Activated CD4-positive, alpha-beta T cell treated with anti-CD3 and anti-CD28 coated beads, Interleukin-2, amount 50 U/mL, for 48 hours (primary cell): ENCODE results near the gene TPK1.

Experiments used
- DNase-seq, 2 experiments: peaks; one replicate each; pipeline ENCODE4 v3.0.0-alpha.2; 2020

TPK1 gene

DNA sequence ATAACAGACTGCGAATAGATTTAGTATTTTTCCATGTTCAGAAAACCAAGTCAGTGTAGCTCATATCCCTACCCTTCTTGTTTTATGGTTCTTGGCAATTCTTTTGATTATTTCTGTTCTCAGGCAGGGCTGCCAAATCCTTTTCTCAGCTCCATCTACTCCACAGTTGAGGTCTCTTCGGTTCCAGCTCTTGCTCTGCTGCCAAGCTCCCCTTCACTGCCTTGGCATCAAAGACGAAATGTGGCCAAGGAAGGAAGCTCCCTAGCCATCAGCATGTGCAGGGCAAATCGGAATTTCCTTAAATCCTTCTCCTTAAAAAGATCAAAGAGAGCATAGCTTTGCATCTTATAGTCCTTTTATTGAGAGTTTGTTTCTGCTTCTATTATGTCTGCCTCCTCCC is 315.9 kb downstream of the TPK1 start:
- DNase-seq, result no peak

DNA sequence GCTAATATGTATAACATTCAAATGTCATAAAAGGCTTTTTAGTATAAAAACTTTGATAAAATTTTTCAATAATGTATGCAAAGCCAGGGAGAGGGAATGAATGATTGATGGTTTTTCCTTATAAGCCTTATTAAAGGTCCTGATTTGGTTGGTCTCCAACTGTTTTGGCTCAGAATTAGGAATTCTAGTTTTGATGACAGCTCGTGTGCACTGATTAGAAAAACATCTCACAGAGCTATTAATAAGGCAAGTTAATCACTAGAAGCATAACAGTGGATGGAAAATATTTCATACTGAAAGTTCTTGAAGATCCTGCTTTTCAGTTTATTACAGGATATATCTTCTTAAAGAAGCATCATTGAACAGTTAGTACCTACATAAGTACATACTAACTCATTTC is 317.5 kb downstream of the TPK1 start:
- no peak for DNase-seq

DNA sequence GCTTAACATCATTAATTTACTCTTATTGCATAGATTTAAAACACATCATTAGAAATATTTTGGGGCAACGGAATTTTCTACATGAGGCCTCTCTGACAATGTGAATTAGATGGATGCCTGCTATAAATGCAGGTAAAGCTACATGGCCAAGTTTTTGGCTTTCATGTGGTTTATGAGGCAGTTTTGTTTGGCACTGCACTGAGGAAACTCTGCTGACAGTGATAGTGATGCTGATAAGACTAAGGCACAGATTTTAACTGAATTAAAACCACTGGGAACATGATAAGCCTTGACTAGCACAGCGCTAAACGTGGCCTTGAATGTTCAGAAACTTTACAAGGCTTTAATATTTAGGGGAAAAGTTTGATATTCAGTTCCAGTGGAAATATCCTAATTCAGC is 318.1 kb downstream of the TPK1 start:
- DNase-seq, result no peak

DNA sequence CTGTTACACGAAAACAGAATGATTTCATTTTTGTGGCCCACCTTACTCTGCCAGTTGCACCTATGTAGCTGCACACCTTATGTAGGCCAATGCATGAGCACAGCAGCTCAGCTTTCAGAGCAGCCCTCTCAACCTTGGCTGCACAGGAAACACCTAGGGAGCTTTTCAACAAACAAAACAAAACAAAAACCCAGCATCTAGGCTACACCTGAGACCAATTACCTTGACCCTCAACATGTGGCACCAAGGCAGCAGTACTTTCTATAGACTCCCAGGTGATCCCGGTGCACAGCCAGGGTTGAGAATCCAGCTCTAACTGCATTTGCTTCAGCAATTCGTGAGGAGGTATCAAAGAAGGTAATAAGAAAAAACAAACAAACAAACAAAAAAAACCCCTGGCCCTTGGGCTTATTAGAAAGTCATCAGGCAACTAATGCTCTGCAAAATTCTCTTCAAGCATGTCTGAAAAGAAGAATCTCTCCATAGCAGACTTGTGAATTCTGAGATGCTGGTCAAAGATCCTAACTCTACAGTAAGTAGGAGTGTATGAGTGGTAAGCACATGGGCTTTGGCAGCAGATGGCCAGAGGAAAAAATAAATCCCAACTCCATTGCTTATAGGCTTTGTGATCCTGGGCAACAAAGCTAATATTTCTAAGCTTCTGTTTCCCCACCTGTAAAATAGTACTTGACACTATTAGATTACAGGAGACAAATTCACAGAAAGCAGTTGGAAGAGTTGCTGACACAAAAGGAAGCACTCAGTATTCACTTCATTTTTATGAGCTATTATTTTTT is 318.9 kb downstream of the TPK1 start:
- DNase-seq, result no peak

DNA sequence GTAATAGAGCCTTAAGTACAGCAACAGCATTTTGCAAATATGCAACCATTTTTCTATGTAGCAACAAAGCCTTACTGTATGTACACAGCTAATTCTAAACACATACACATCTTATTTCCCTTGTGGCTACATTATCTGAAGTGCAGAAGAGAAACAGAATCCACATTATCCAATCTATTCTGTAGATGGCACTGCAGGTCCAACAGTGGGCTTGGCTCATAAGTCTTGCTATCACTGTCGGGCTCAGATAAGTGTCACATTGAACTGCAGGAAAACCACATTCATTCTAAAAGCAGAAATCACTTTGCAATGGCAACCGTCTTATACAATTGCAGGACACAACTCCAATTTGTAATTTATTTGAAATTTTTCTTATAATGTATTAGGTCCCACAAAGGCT is 322.5 kb downstream of the TPK1 start:
- no peak for DNase-seq

DNA sequence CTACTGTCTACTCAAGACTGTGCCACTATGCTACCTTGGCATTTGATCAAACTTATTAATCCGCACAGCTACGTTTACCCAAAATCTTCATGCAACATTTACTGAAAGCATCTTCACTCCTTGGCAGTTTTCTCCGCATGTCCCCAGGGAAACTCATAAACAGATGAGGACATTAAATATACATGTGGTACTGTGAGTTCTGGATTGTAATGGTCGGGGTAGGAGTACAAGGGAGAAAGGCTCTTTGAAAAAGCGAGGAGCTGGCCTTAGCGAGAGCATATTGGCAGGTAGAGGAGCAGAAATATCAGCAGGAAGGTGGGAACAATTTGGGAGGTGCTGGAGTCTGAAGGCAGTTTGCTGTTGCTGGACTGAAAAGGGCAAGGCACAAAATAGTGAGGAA is 325.2 kb downstream of the TPK1 start:
- DNase-seq, result no peak

DNA sequence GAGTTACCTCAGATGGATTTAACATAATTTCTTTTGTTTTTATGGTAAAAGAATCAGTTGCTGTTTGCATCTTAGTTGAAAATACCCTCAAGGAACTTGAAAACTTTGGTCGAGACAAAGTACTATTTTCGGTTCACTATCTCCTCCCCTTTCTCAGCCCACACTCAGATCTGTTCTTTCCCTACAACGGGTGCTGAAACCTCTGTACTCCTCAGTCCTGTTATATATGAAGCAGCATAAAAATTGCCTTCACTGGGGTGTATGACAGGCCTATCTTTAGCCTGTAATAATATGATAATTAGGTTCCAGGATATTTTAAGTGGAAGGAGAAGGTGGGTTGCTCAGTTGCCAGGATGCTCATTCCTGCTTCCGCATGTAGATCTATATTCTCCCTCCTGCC is 327.2 kb downstream of the TPK1 start:
- DNase-seq, result no peak

DNA sequence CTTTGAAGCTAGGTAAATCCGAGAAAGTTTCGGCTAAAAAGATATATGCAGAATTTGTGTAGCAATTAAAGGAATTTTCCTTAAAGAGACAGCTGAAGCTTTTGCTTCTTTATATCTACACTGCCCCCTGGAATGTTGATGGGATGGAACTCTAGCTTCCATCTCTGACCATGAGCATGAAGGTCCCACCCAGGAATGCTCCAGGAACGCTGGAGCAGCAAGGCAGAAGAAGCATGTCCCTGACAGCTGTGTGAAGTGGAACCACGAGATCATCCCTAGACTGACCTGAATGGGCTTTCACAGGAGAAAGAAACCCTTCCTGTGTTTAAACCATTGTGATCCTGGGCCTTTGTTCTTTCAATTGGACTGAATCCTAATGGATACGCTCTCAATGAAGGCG is 332.6 kb downstream of the TPK1 start:
- DNase-seq, result no peak

DNA sequence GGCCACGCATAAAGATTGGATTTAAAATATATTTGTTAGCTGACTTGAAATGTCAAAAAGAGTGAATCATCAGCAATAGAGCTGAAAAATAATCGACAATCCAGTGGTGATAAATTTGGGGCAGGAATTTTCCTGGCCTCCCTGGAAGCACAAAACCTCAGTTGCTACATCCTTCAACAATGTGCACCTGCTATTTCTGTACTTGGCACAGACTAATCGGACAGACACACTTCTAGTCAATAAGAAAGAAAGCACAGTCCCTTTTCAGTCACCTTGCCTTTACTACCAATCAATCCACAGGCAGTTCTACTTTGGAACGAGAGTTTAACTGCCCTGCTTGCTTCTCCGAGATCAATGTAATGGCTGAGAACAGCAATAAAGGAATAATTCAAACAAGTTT is 335.6 kb downstream of the TPK1 start:
- no peak for DNase-seq

DNA sequence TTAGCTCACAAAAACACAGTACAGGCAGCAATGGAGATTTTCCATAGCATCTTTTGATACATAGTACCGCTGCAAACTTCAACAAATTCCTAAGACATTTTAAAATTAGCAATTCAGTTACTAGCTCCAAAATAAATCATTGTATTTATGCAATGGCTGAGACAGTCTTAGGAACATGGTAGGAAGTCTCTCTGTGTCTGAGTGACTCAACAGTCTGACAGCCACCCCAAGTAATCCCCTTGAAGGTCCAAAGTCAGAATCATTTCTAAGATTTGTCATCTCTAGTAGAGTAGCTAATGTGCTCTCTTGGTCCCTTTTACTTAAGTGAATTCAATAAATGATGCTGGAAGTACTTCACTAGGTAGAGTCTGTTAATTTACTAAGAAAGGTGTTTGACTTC is 338.6 kb downstream of the TPK1 start:
- DNase-seq, result no peak

DNA sequence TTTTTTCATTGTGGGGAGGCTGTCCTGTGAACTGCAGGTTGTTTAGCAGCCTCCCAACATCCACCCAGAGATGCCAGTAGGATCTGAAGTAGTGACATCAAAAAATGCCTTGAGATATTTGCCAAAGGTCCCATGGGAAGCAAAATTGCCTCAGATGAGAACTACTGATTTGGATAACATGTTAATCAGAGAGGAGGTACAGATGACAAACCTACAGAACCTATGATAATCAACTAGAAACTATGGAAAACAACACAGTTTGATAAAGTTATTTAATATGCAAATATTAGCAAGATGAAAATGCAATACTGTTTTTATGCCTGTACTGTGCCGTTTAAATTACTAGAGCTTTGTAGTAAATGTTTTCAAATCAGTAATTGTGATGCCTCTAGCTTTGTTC is 341.5 kb downstream of the TPK1 start:
- DNase-seq, result no peak

DNA sequence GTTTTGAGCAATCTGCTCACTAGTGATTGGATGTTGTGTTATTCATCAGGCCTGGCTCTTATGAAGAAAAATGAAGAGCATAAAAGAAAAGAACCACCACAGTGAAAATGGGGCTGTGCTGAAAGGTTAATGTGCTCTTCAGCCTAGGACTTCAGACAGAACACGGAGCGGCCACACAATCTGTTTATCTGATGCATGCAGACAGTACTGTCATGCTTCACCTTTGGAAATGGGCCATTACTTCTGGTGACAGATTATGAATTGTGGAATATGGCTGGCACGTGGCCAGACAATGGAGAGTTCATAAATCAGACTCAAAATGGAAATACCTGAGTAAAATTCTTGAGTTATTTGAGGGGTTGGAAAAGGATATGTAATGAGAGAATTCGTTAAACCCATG is 346.3 kb downstream of the TPK1 start:
- no peak for DNase-seq

DNA sequence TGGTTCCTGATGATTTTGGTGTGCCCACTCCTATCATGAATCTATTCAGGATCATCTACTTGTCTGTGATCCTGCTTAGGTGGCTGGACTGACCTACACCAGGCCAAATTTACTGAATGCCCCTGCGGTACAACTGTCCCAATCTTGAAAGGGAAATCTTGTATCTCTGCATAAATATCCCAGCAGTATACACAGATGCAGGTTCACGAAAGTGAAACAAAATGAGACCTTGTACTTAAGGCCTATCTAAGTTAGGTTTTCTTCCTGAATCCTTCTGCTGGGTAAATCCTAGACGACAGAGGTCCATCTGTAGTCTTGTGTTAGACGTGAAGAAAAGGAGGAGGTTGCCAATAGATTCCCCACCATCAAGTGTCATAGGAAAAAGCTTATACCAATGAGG is 346.9 kb downstream of the TPK1 start:
- DNase-seq, result no peak

DNA sequence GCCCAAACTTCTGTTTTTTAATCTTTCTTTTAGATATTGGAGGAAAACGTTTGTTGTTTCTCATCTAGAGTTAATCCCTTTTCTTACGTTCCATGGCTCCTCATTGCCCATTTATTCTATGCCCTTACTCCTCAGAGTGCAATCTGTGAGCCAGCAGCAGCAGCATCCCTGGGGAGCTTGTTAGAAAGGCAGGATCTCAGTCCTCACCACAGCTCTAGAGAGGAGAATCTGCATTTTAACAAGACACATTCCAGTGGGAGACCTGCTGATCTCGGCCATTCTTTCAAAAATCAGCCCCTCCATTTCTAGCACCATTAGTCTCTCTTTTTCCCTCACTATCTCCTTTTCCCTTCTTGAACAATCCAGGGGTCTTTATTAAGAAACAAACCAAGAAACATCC is 348.0 kb downstream of the TPK1 start:
- DNase-seq, result no peak

DNA sequence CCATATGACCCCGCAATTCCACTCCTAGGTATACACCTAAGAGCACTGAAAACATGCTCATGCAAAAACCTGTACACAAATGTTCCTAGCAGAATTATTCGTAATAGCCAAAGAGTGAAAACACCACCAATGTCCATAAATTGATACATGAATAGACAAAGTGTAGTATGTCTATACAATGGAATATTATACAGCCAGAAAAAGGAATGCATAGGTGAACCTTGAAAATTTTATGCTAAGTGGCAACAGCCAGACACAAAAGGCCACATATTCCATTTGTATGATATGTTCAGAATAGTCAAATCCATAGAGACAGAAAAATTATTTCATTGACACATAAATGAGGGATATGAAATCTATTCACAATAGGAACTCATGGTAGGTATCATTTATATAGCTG is 351.4 kb downstream of the TPK1 start:
- DNase-seq, result no peak

DNA sequence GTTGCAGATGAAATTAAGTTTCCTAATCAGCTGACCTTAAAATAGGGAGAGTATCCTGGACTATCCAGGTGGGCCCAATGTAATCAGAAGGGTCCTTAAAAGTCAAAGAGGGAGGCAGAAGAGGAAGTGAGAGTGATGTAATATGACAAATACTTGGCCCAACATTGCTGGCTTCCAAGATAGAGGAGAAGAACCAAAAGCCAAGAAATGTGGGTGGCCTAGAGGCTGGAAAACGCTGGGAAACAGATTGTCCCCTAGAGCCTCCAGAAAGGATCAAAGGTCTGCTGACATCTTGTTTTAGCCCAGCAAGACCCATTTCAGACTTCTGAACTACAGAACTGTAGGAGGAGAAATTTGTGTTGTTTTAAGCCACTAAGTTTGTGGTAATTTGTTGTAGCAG is 352.7 kb downstream of the TPK1 start:
- no peak for DNase-seq

DNA sequence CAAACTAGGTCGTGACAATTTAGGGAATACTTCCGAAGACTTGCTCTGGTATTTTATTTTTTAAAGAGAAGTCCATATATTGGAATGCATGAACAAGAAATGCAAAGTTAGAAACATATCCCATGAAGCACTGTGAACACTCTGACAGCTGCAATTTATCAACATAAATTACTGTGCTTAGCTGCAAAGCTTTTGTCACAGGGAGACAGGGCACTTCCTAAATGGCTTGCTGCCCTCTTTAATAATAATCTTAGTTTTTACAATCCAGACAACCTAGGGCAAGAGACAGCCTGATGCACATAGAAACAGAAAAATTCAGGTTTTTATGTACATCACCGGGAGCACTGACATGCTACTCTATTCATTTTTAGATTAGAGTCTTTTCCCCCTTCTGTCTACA is 354.0 kb downstream of the TPK1 start:
- DNase-seq, result no peak

DNA sequence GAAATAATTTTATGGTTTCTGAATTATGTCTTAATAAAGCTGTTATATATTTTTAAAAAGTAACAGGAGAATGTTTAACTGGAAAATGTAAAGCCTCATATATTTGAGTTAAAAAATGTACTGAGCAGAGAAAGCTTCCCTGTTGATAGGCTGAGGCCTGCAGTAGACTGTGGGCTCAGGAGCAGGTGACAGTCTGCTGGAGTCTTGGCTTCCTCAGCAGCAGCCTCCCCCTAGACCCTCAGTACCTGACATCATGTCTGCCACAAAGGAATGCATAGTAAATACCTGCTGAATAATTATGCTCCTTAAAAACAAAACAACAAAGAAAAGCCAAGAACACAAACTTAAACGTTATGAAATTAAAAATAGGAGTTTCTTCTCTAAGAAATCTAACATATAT is 358.5 kb downstream of the TPK1 start:
- no peak for DNase-seq

DNA sequence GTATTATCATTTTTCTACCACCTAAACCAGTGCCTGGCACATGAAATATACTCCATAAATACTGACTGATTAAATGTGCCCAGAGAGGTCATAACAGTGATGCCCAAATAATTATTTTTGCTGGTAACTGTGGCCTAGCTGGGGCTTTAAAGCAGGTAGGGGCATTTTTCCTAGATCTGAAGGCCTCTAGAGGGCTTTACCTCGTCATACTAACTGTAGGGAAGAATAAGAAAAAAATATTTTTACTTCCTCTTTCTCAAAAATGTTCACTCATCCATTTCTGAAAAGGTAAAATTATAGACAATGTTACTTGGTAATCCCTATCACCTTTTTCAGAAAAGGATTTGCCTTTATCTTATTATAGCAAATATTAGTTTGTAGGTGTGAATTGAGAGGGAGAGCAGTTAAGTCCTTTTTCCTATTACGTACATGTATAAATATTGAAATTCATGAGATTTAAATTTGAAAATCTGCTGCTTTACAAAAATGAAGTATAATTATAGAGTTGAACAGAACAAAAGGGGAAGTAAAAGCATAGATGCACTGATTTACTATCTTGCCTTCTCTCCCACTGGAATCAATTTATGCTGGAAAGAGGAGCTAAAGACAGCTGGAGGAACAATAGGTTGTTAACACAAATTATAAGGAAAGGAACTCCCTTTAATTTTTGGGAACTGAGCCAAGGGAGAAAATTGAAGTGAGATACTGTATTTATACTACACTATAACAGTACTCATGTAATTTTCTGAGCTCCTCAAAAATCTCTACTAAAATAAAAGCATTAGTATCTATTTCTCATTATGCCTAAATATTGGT is 360.8 kb downstream of the TPK1 start:
- DNase-seq, result no peak

DNA sequence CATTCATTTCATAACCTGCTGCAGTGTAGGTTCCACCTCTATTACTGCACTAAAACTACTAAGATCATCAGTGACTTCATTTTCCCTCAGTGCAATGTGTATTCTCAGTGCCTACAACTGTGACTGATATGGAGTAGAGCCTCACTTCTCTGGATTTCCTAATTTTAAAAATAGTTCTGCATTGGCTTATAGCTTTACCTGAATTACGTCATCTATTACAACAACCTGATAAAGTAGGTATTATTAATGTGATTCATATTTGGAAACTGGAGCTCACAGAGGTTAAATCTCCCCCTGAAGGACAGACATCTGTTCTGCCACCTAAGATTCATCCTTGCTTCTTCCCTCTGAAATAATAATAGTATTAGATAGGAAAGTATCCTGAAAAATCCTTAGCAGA is 361.5 kb downstream of the TPK1 start:
- DNase-seq, result no peak

DNA sequence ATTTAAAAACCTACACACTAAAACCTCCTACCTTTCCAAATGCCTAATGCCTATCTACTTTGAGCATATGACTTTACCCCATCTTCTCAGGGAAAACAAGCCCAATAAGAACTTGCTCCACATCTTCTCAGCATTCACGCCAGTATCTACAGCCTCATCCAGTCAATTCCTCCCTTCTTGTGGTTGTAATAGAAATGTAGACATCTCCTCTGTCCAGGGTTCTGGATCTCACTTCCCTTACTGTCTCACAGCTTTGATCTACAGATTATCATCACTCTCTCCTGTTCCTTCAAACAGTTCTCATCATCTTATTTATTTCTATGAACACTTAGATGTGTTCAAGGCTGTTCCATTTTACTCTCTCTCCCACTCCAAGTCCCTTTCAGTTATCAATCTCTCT is 361.9 kb downstream of the TPK1 start:
- no peak for DNase-seq

DNA sequence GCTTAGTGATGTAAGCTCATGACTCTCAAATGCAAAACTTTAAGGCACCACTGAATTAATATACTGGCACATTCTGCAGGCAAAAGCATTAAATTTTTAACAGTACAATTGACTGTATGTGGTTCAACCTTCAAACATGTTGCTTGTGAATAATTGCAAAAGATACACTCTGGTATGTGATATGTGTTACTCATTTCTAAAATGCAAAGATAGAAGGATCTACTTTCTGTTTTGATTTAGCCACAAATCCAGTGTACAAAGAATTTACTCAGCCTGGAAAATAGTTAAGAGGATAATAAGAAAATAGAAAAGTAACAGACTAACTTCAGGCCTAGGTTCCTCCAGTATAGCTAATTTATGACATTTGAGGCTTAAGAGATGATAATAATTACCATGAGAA is 365.8 kb downstream of the TPK1 start:
- DNase-seq, result no peak

DNA sequence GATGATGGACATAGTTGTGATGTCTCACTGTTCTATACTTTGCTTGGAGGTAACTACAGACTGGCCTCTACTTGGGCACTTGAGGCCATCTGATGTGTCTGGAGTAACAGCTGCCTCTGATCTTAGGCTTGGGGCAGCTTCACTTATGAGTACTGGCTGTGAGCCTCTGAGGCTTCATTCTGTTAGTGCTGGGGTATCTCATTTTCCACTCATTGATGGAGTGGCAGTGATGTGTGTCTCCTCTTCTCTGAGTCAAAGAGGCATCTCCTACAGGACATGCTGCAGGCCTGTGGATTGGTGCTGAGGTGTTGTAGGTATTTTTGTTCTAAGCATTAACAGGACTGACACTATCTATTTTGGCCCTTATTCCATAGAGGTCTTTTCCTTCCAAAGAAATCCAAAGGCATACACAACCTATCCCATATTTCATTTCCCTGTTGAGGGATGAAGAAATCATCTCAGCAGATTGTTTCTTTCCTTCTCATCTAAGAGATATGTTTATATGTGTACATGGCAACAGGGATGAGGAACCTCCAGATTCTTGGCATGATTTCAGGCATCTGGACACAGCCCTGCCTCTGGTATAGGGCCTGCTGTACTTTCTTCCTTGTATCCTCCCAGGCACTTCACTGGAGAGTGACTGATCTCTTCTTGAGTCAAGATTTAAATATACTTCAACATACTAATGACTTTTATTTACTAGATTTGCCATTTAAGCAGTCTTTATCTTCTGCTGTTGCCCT is 366.7 kb downstream of the TPK1 start:
- DNase-seq, result no peak

DNA sequence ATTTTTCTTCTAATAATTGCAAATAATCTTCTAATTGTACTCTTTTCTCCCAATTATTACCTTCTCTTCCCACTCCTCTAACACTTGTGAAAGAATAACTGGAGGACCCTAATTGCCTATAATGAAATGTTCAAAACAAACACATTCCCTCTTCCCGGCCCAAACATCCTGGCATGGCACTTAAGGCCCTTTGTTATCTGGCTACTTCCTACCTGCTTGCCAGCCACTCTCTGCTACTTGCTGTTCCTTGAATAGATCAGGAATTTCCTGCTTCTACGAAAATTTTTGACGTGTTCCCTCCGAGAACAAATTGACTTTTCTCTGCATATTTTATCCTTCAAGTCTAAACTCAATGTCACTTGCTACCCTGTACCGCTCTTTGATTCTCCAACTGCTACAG is 376.2 kb downstream of the TPK1 start:
- DNase-seq, result no peak
